Osteocyte (in vitro differentiated cells): ENCODE measurements around the gene ATN1. TPM values are rescaled to one million over a fixed set of nuclear protein-coding genes. Genes with fewer than 3 reads are reported as not detected.

Experiments used
- DNase-seq: peaks from one replicate; pipeline ENCODE4 v3.0.0; 2021; ENCODE audit warnings: mixed read lengths; ENCODE audit not compliant: unreplicated experiment; ENCODE audit errors: extremely low spot score
- H3K27ac Mint-ChIP-seq: one replicate; pipeline ENCODE4 v1.8.0; 2021; ENCODE audit warnings: mild to moderate bottlenecking, mixed read lengths; ENCODE audit not compliant: unreplicated experiment
- H3K27me3 Mint-ChIP-seq: one replicate; pipeline ENCODE4 v1.8.0; 2021; ENCODE audit warnings: mixed read lengths; ENCODE audit not compliant: unreplicated experiment
- H3K36me3 Mint-ChIP-seq: one replicate; pipeline ENCODE4 v1.8.0; 2021; ENCODE audit warnings: mixed read lengths; ENCODE audit not compliant: unreplicated experiment
- H3K4me1 Mint-ChIP-seq: one replicate; pipeline ENCODE4 v1.8.0; 2021; ENCODE audit warnings: mixed read lengths; ENCODE audit not compliant: unreplicated experiment
- H3K4me3 Mint-ChIP-seq: one replicate; pipeline ENCODE4 v1.8.0; 2021; ENCODE audit warnings: mild to moderate bottlenecking, moderate library complexity, mixed read lengths; ENCODE audit not compliant: unreplicated experiment
- H3K9me3 Mint-ChIP-seq: one replicate; pipeline ENCODE4 v1.8.0; 2021; ENCODE audit warnings: mixed read lengths; ENCODE audit not compliant: unreplicated experiment
- total RNA-seq: library from RNA; stranded (reverse); gene quantifications from 2 replicates; pipeline ENCODE4 v1.2.1, GENCODE V29; 2021
- TF ChIP-seq, protein P1 (sequence below): fragments of 200-600 bp; sonication (generic); IDR thresholded peaks from 2 replicates; pipeline ENCODE4 v1.5.0; 2021; ENCODE audit warnings: antibody characterized with exemption, mild to moderate bottlenecking, moderate library complexity

The ATN1 gene
- total RNA-seq, 1 donor from 2014 or later, result 123 TPM

DNA sequence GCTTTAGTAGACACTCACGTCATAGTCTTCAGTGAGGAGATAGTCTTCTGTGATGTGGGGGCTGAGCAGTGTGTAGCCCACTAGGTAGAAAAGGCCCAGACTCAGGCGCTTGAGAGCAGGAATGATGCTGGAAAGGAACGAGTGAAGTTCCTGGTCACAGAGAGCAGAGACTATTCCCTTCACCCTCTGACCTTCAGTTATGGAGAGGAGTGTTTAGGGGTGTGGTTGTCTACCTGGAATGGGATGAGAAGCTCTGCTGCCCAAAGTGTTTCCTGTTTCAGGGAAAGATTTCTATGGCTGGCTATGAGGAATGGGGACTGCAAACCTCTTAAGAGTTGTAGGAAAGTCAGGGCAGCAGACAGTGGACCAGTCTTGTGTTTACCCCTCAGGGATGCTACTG, 51.7 kb downstream of the ATN1 start:
- no peak overlapping the region for H3K27ac Mint-ChIP-seq
- no peak overlapping the region for H3K4me3 Mint-ChIP-seq
- peaks cover 36% of the 10 kb centered on the region for H3K36me3 Mint-ChIP-seq
- H3K9me3 Mint-ChIP-seq, result no peaks in the 10 kb centered on the region
- H3K4me1 Mint-ChIP-seq, result no peaks in the 10 kb centered on the region
- no peak for DNase-seq
- no peaks in the 10 kb centered on the region for H3K27me3 Mint-ChIP-seq
- TF ChIP-seq, protein P1, sequence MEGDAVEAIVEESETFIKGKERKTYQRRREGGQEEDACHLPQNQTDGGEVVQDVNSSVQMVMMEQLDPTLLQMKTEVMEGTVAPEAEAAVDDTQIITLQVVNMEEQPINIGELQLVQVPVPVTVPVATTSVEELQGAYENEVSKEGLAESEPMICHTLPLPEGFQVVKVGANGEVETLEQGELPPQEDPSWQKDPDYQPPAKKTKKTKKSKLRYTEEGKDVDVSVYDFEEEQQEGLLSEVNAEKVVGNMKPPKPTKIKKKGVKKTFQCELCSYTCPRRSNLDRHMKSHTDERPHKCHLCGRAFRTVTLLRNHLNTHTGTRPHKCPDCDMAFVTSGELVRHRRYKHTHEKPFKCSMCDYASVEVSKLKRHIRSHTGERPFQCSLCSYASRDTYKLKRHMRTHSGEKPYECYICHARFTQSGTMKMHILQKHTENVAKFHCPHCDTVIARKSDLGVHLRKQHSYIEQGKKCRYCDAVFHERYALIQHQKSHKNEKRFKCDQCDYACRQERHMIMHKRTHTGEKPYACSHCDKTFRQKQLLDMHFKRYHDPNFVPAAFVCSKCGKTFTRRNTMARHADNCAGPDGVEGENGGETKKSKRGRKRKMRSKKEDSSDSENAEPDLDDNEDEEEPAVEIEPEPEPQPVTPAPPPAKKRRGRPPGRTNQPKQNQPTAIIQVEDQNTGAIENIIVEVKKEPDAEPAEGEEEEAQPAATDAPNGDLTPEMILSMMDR, result no peak

GRCh38 chr12:6980075-6980474, 52.3 kb downstream of the ATN1 start:
- Mint-ChIP-seq H3K4me1 (no peaks in the 10 kb centered on the region), H3K27me3 (no peaks in the 10 kb centered on the region), H3K27ac (no peak overlapping the region), H3K9me3 (no peaks in the 10 kb centered on the region), H3K4me3 (no peak overlapping the region), H3K36me3 (peaks cover 34% of the 10 kb centered on the region)
- DNase-seq, result no peak
- TF ChIP-seq, protein P1, result no peak

DNA sequence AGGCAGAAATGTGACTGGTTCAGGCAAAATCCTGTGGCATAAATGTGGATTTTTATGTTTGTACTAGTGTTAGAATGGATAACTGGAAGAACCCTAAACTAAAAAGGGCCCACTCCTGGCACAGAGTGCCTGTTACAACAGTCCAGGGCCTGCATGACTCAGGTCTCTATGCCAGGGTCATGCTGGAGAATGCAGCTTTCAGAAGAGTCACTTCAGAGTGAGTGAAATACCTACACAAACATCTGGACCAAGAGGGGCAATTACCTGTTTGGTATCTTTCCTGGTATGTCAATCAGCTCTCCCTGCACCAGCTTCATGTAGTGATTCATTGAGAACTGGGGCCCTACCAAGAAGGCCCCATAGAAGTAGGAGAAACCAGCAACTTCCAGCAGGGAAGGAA, 53.0 kb downstream of the ATN1 start:
- H3K27me3 Mint-ChIP-seq, result no peaks in the 10 kb centered on the region
- H3K27ac Mint-ChIP-seq, result no peak overlapping the region
- peaks cover 33% of the 10 kb centered on the region for H3K36me3 Mint-ChIP-seq
- no peaks in the 10 kb centered on the region for H3K9me3 Mint-ChIP-seq
- no peaks in the 10 kb centered on the region for H3K4me1 Mint-ChIP-seq
- TF ChIP-seq, protein P1, result no peak
- H3K4me3 Mint-ChIP-seq, result no peak overlapping the region
- DNase-seq, result no peak

GRCh38 chr12:6981152-6982052, 53.6 kb downstream of the ATN1 start:
- no peaks in the 10 kb centered on the region for H3K9me3 Mint-ChIP-seq

DNA sequence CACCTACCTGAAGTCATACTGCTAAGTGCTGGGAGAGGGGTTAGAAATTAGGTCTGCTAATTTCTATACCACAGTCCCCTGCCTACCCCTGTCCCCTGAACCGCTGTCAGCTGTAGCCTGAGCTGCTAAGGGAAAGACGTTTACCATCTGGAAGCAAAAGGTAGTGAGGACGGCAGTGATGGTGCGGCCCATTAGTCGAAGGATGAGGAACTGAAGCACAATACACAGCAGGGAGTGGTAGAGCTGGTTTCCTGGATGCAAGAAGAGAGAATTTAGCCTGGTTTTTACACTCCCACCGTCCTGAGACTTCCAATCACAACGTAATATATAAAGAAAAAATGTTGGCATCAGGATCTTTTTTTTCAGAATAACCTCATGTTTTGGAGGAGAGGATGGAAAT, 54.8 kb downstream of the ATN1 start:
- H3K4me1 Mint-ChIP-seq, result no peaks in the 10 kb centered on the region
- DNase-seq, result no peak
- H3K27me3 Mint-ChIP-seq, result no peaks in the 10 kb centered on the region
- TF ChIP-seq, protein P1, result no peak
- H3K4me3 Mint-ChIP-seq, result no peak overlapping the region
- H3K36me3 Mint-ChIP-seq, result peaks cover 22% of the 10 kb centered on the region
- H3K27ac Mint-ChIP-seq, result no peak overlapping the region
- no peaks in the 10 kb centered on the region for H3K9me3 Mint-ChIP-seq

More at GRCh38 chr12:6981152-6982052, 53.6 kb downstream of the ATN1 start:
- DNase-seq, result no peak
- Mint-ChIP-seq H3K27me3 (no peaks in the 10 kb centered on the region), H3K4me1 (no peaks in the 10 kb centered on the region), H3K36me3 (peaks cover 30% of the 10 kb centered on the region), H3K4me3 (no peak overlapping the region), H3K27ac (no peak overlapping the region)
- TF ChIP-seq, protein P1, result no peak
